OCI-LY7 (cell line): ENCODE data around the gene FIGN. TPM values are rescaled to one million over a fixed set of nuclear protein-coding genes. Genes with fewer than 3 reads are reported as not detected.

Experiments
- BruUV-seq: library from RNA; stranded (reverse); fragments of 400-500 nt; replicated peaks from 2 replicates; lab custom pipeline; 2021; lab: Mats Ljungman, UMichigan
- CTCF ChIA-PET: fragments of 300-600 bp; sonication (Branson Sonifier 250); formaldehyde crosslinking; loops from one replicate; lab custom pipeline; 2022; ENCODE audit warnings: antibody characterized with exemption; ENCODE audit not compliant: unreplicated experiment; lab: Charles Lee
- POLR2A ChIA-PET: fragments of 300-600 bp; sonication (Branson Sonifier 250); formaldehyde crosslinking; loops from one replicate; lab custom pipeline; 2022; ENCODE audit warnings: antibody characterized with exemption; lab: Charles Lee
- DNase-seq: peaks from one replicate; pipeline ENCODE4 v3.0.0-alpha.2; 2015; ENCODE audit warnings: low spot score
- H2AFZ ChIP-seq: fragments of 200-600 bp; sonication (generic), shearing (Covaris generic); 2 replicates; pipeline ENCODE4 v1.6.1; 2014; ENCODE audit warnings: mild to moderate bottlenecking, antibody characterized with exemption, low read length, moderate library complexity
- H3K27ac ChIP-seq: fragments of 200-600 bp; sonication (generic); 2 replicates; pipeline ENCODE4 v1.5.1; 2014; ENCODE audit warnings: mixed run types, low read depth, mild to moderate bottlenecking, moderate library complexity, low read length, inconsistent platforms; ENCODE audit not compliant: poor library complexity, severe bottlenecking
- H3K36me3 ChIP-seq: fragments of 200-600 bp; sonication (generic); 2 replicates; pipeline ENCODE4 v1.6.1; 2014; ENCODE audit warnings: mild to moderate bottlenecking, antibody characterized with exemption, low read length, moderate library complexity, mixed read lengths; ENCODE audit not compliant: insufficient read depth
- H3K4me1 ChIP-seq: fragments of 200-600 bp; sonication (generic); 2 replicates; pipeline ENCODE4 v1.5.1; 2014; ENCODE audit warnings: mild to moderate bottlenecking, low read length; ENCODE audit not compliant: insufficient read depth, poor library complexity, severe bottlenecking
- H3K4me2 ChIP-seq: fragments of 200-600 bp; sonication (generic); 2 replicates; pipeline ENCODE4 v1.6.1; 2014; ENCODE audit warnings: mild to moderate bottlenecking, low read length
- H3K4me3 ChIP-seq: fragments of 200-600 bp; sonication (generic); 2 replicates; pipeline ENCODE4 v1.5.1; 2014; ENCODE audit warnings: mild to moderate bottlenecking, low read depth, low read length; ENCODE audit not compliant: poor library complexity, severe bottlenecking
- H3K79me2 ChIP-seq: fragments of 200-600 bp; sonication (generic); 2 replicates; pipeline ENCODE4 v1.6.1; 2016; ENCODE audit warnings: low read depth, mild to moderate bottlenecking, low read length, moderate library complexity, mixed read lengths; ENCODE audit not compliant: insufficient read depth
- H3K9me2 ChIP-seq: fragments of 200-600 bp; sonication (generic); 2 replicates; pipeline ENCODE4 v1.6.1; 2016; ENCODE audit warnings: mild to moderate bottlenecking, low read length, mixed read lengths; ENCODE audit not compliant: insufficient read depth
- H3K9me3 ChIP-seq: fragments of 200-600 bp; sonication (generic); 2 replicates; pipeline ENCODE4 v1.6.1; 2014; ENCODE audit warnings: mild to moderate bottlenecking, mixed run types, low read length, mixed read lengths
- H4K20me1 ChIP-seq: fragments of 200-600 bp; sonication (generic); 2 replicates; pipeline ENCODE4 v1.6.1; 2014; ENCODE audit warnings: mild to moderate bottlenecking, antibody characterized with exemption, low read length, moderate library complexity, mixed read lengths; ENCODE audit not compliant: insufficient read depth
- CTCF ChIP-seq: fragments of 200-600 bp; sonication (generic); conservative IDR thresholded peaks from 2 replicates; pipeline ENCODE4 v1.5.1; 2014; ENCODE audit warnings: mild to moderate bottlenecking, antibody characterized with exemption, low read length, moderate library complexity, mixed read lengths
- EZH2phosphoT487 ChIP-seq: fragments of 200-600 bp; sonication (generic); IDR thresholded peaks from 2 replicates; pipeline ENCODE4 v1.6.1; 2018; ENCODE audit warnings: low read depth, borderline replicate concordance, mild to moderate bottlenecking, mixed run types, antibody characterized with exemption, low read length, moderate library complexity, mixed read lengths
- intact Hi-C: fragments of 100-400 bp; cut with micrococcal nuclease; formaldehyde crosslinking; loops from one replicate; pipeline ENCODE4 v1.10.0; 2022; ENCODE audit not compliant: unreplicated experiment
- total RNA-seq, 2 experiments: library from RNA; depleted of rRNA in 1 of 2; stranded (reverse); fragments of >200 nt in 1 of 2; shearing (Covaris generic) in 1 of 2; gene quantifications; 2 replicates each; pipeline ENCODE4 v1.2.3, GENCODE V29; 2014 to 2022

FIGN gene
- total RNA-seq, 2 experiments from 2014 or later, result not detected

- H4K20me1 ChIP-seq, result no peaks in the 10 kb centered on the region
- BruUV-seq, result no TSS peak
- no peaks in the 10 kb centered on the region for H3K4me1 ChIP-seq
- no peak for TF ChIP-seq EZH2phosphoT487
- no peak for TF ChIP-seq CTCF
- no peak overlapping the region for H3K4me3 ChIP-seq
- intact Hi-C loops, result no loop called here
- H3K9me2 ChIP-seq, result no peaks in the 10 kb centered on the region
- no peak overlapping the region for H2AFZ ChIP-seq
- H3K4me2 ChIP-seq, result no peak overlapping the region
- H3K36me3 ChIP-seq, result no peaks in the 10 kb centered on the region
- H3K27ac ChIP-seq, result no peak overlapping the region
- no peaks in the 10 kb centered on the region for H3K9me3 ChIP-seq
- ChIA-PET POLR2A (no interaction called here), CTCF (no interaction called here)
- no peaks in the 10 kb centered on the region for H3K79me2 ChIP-seq
- DNase-seq, result no peak
Observed at GRCh38 chr2:163662141-163662780, 73.5 kb downstream of the FIGN start.

GRCh38 chr2:163659224-163659623, 76.6 kb downstream of the FIGN start:
- Histone ChIP-seq H3K4me3 (no peak overlapping the region), H3K4me2 (no peak overlapping the region), H3K36me3 (no peaks in the 10 kb centered on the region), H3K79me2 (no peaks in the 10 kb centered on the region), H3K9me3 (no peaks in the 10 kb centered on the region), H2AFZ (no peak overlapping the region), H3K9me2 (no peaks in the 10 kb centered on the region), H3K4me1 (no peaks in the 10 kb centered on the region), H3K27ac (no peak overlapping the region), H4K20me1 (no peaks in the 10 kb centered on the region)
- ChIA-PET POLR2A (interaction anchor here (0.5 to 0.7 kb wide), 2 partner anchors 9 to 55 kb away, joined by 4 to 5 read pairs; no protein-coding TSS in a partner anchor), CTCF (no interaction called here)
- no peak for DNase-seq
- no peak for TF ChIP-seq EZH2phosphoT487
- intact Hi-C loops, result no loop called here
- BruUV-seq, result no TSS peak

- CTCF ChIA-PET, result no interaction called here
- Histone ChIP-seq H3K36me3 (no peaks in the 10 kb centered on the region), H4K20me1 (no peaks in the 10 kb centered on the region), H3K4me2 (no peak overlapping the region), H3K27ac (no peak overlapping the region), H3K4me3 (no peak overlapping the region), H3K9me2 (no peaks in the 10 kb centered on the region), H3K9me3 (no peaks in the 10 kb centered on the region), H3K79me2 (no peaks in the 10 kb centered on the region), H3K4me1 (no peaks in the 10 kb centered on the region), H2AFZ (no peak overlapping the region)
- TF ChIP-seq CTCF (no peak), EZH2phosphoT487 (no peak)
- POLR2A ChIA-PET, result interaction anchor here (0.5 kb wide), 1 partner anchor 9 kb away, joined by 5 read pairs; no protein-coding TSS in a partner anchor
- DNase-seq, result no peak
- intact Hi-C loops, result no loop called here
- BruUV-seq, result no TSS peak
Observed at GRCh38 chr2:163658556-163658955, 77.3 kb downstream of the FIGN start.
